ENCODE data around the gene NDUFB2.

The NDUFB2 gene

DNA sequence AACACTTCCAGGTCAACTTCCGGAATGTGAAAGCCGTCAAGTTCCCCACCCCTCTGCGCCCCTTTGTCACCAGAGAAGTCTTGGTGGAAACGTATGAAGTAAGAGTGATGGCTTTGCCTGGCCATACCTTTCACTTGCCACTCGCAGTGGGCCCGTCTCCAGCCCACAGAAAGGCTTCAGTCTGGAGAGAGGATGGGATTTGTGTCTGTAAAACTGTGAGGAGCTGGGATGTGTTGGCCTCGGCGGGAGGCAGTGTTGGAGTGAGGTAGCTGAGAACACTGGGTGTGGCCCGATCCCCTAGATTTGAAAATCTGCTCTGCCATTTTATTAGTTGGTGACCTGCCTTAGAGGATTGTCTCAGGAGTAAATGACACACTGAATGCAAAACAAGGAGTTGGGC is 17.3 kb upstream of the NDUFB2 start:
- peaks cover 11% of the 10 kb centered on the region; the same call in 1 of the 2 replicates for H3K36me3 ChIP-seq (ENCODE audit: insufficient read depth, low read length)
- no peaks in the 10 kb centered on the region for H3K27me3 ChIP-seq (ENCODE audit: insufficient read depth, low read length, poor library complexity, severe bottlenecking)
- no peaks in the 10 kb centered on the region for H3F3A ChIP-seq (ENCODE audit: low read depth)
- peaks cover 8% of the 10 kb centered on the region for H4K20me1 ChIP-seq (ENCODE audit: insufficient read depth, low read length, poor library complexity, severe bottlenecking)
- H2AFZ ChIP-seq (ENCODE audit: low read length) = no peak overlapping the region
- H3K79me2 ChIP-seq (ENCODE audit: insufficient read depth, low read length) = peaks cover 23% of the 10 kb centered on the region
- no peaks in the 10 kb centered on the region for H3K9me2 ChIP-seq (replicated peaks; ENCODE audit: low read depth, low read length)
- H3K9me3 ChIP-seq (ENCODE audit: insufficient read depth, low read depth, low read length) = no peaks in the 10 kb centered on the region
- TF ChIP-seq, protein P1, sequence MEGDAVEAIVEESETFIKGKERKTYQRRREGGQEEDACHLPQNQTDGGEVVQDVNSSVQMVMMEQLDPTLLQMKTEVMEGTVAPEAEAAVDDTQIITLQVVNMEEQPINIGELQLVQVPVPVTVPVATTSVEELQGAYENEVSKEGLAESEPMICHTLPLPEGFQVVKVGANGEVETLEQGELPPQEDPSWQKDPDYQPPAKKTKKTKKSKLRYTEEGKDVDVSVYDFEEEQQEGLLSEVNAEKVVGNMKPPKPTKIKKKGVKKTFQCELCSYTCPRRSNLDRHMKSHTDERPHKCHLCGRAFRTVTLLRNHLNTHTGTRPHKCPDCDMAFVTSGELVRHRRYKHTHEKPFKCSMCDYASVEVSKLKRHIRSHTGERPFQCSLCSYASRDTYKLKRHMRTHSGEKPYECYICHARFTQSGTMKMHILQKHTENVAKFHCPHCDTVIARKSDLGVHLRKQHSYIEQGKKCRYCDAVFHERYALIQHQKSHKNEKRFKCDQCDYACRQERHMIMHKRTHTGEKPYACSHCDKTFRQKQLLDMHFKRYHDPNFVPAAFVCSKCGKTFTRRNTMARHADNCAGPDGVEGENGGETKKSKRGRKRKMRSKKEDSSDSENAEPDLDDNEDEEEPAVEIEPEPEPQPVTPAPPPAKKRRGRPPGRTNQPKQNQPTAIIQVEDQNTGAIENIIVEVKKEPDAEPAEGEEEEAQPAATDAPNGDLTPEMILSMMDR (conservative IDR thresholded peaks at IDR 0.05; ENCODE audit: low read length) = no peak
- TF ChIP-seq EZH2phosphoT487 (IDR thresholded peaks at IDR 0.05; ENCODE audit: borderline replicate concordance) = no peak
- no peak overlapping the region for H3K4me3 ChIP-seq (ENCODE audit: low read length, poor library complexity, severe bottlenecking)
- no peak overlapping the region for H3K4me2 ChIP-seq (ENCODE audit: low read depth, low read length, poor library complexity, severe bottlenecking)
- no peak overlapping the region for H3K9ac ChIP-seq (ENCODE audit: low read depth, low read length, poor library complexity, severe bottlenecking)
- H3K4me1 ChIP-seq (ENCODE audit: insufficient read depth, low read length, poor library complexity, severe bottlenecking) = peaks cover 25% of the 10 kb centered on the region

- Histone ChIP-seq H3K4me2 (ENCODE audit: low read depth, low read length, poor library complexity, severe bottlenecking) (no peak overlapping the region), H4K20me1 (ENCODE audit: insufficient read depth, low read length, poor library complexity, severe bottlenecking) (peaks cover 8% of the 10 kb centered on the region), H3K9me3 (ENCODE audit: insufficient read depth, low read depth, low read length) (no peaks in the 10 kb centered on the region), H3K79me2 (ENCODE audit: insufficient read depth, low read length) (peaks cover 14% of the 10 kb centered on the region), H3K4me1 (ENCODE audit: insufficient read depth, low read length, poor library complexity, severe bottlenecking) (peaks cover 10% of the 10 kb centered on the region), H2AFZ (ENCODE audit: low read length) (no peak overlapping the region), H3K36me3 (ENCODE audit: insufficient read depth, low read length) (peaks cover 13% of the 10 kb centered on the region; the same call in 1 of the 2 replicates), H3K9me2 (replicated peaks; ENCODE audit: low read depth, low read length) (no peaks in the 10 kb centered on the region), H3K9ac (ENCODE audit: low read depth, low read length, poor library complexity, severe bottlenecking) (no peak overlapping the region), H3K4me3 (ENCODE audit: low read length, poor library complexity, severe bottlenecking) (no peak overlapping the region), H3F3A (ENCODE audit: low read depth) (no peaks in the 10 kb centered on the region), H3K27me3 (ENCODE audit: insufficient read depth, low read length, poor library complexity, severe bottlenecking) (no peaks in the 10 kb centered on the region)
- no peak for TF ChIP-seq EZH2phosphoT487 (IDR thresholded peaks at IDR 0.05; ENCODE audit: borderline replicate concordance)
- TF ChIP-seq, protein P1 (conservative IDR thresholded peaks at IDR 0.05; ENCODE audit: low read length) = no peak
Observed at GRCh38 chr7:140680886-140681285, 15.6 kb upstream of the NDUFB2 start.

GRCh38 chr7:140681766-140682165 is 14.7 kb upstream of the NDUFB2 start:
- no peaks in the 10 kb centered on the region for H3K9me2 ChIP-seq (replicated peaks; ENCODE audit: low read depth, low read length)
- no peak overlapping the region for H2AFZ ChIP-seq (ENCODE audit: low read length)
- no peaks in the 10 kb centered on the region for H3K9me3 ChIP-seq (ENCODE audit: insufficient read depth, low read depth, low read length)
- no peak overlapping the region for H3K9ac ChIP-seq (ENCODE audit: low read depth, low read length, poor library complexity, severe bottlenecking)
- peaks cover 13% of the 10 kb centered on the region; the same call in 1 of the 2 replicates for H3K36me3 ChIP-seq (ENCODE audit: insufficient read depth, low read length)
- no peaks in the 10 kb centered on the region for H3F3A ChIP-seq (ENCODE audit: low read depth)
- H3K4me2 ChIP-seq (ENCODE audit: low read depth, low read length, poor library complexity, severe bottlenecking) = no peak overlapping the region
- H3K27me3 ChIP-seq (ENCODE audit: insufficient read depth, low read length, poor library complexity, severe bottlenecking) = no peaks in the 10 kb centered on the region
- H3K4me3 ChIP-seq (ENCODE audit: low read length, poor library complexity, severe bottlenecking) = no peak overlapping the region
- H3K79me2 ChIP-seq (ENCODE audit: insufficient read depth, low read length) = 0 out of 2 replicates have a peak, but pooled peaks cover 7% of the 10 kb centered on the region
- TF ChIP-seq EZH2phosphoT487 (IDR thresholded peaks at IDR 0.05; ENCODE audit: borderline replicate concordance) = no peak
- TF ChIP-seq, protein P1 (conservative IDR thresholded peaks at IDR 0.05; ENCODE audit: low read length) = no peak
- H4K20me1 ChIP-seq (ENCODE audit: insufficient read depth, low read length, poor library complexity, severe bottlenecking) = peaks cover under 1% of the 10 kb centered on the region
- H3K4me1 ChIP-seq (ENCODE audit: insufficient read depth, low read length, poor library complexity, severe bottlenecking) = peaks cover 1% of the 10 kb centered on the region
